ENCODE results near the gene FAM149B1.
A peak's percentile ranks its signal among the peaks of the same experiment; 100 is the strongest.
"Not testable (repeated sequence)": the region's sequence is repeated elsewhere in the genome, so short reads cannot be mapped to it uniquely, and the experiment has no call there.

Gene FAM149B1

GRCh38 chr10:73233883-73234282 is 66.0 kb downstream of the FAM149B1 start:
- no peak for DNase-seq (ENCODE audit: low spot score)

DNA sequence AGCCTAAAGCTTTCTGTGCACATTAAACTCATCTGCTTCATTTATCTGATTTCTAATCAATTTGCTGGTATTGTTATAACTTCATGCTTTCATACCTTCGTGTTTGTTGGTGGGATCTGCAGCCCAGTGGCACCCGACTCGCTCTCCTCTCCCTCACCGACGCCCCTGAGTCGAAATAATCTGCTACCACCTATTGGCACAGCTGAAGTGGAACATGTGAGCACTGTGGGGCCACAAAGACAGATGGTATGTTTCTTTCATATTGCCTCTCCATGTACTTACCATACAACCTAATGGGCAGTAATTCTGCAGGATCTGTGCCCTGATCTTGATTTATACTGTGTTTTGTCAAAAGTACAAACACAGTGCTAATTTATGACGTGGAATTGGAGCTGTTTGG is 66.8 kb downstream of the FAM149B1 start:
- DNase-seq (ENCODE audit: low spot score), result no peak

DNA sequence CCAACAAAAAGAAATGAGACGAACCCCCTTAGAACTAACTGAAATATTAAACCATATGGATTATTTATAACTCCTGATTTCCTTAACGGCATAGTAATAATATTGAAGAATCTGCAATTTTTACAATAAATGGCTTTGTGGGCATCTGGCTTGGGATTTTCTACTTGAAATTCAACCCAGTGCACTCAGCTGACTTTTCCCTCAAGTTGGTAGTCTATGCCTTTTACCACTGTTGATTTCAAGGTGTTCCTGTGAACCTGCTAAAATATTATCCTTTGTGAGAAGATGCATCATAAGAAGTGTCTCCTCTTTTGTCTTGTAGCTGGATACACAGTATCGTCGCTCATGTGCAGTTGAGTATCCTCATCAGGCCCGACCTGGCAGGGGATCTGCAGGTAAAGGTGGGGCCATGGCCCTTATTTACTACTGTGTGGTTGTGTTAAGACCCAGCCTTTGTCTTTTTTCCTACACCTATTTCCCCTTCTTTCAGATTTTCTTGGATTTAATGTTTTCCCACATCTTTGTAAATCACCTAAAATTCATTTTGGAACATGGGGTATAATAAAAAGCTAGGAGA is 71.2 kb downstream of the FAM149B1 start:
- DNase-seq (ENCODE audit: low spot score), result no peak

DNA sequence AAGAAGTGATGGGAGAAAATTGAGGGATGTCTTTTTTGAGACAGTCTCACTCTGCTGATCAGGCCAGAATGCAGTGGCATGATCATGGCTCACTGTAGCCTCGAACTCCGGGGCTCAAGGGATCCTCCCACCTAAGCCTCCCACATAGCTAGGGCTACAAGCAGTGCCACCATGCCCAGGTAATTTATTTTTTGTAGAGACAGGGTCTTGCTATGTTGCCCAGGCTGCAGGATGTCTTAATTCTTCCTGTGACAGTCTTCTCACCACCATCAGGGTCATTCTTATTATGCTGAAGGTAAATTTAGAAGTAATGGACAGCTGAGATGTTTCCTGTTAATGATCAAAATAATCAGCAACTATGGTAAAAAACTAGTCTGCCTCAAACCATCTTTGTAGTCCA is 72.0 kb downstream of the FAM149B1 start:
- DNase-seq (ENCODE audit: low spot score), result no peak

DNA sequence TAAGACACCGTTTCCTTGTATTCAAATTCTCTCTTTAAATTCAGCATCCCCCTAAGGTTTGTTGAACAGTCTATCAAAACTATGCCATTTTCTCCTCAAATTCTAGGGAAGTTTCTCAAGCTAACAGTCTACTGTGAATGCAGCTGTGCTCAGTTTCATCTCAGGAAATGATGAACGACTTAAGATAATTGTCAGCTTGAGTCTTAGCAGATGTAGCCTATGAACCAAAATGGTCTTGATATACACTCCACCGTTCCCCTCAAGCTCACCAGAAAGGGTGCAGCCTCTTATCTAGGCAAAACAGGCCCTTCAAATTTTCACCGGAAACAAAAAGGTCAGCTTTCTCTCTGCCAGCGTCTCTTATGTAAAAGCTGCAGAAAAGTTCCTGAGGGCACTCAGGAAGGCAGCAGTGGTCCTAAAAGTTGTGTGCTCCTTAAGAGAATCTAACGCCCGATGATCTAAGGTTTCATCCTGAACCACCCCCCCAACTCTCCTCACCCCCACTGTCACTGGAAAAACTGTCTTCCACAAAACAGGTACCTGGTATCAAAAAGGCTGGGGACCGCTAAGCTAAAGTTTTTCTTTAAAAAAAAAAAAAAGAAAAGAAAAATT is 77.1 kb downstream of the FAM149B1 start:
- DNase-seq (ENCODE audit: low spot score), result no peak

GRCh38 chr10:73246322-73246645 is 78.4 kb downstream of the FAM149B1 start:
- no peak for DNase-seq (ENCODE audit: low spot score)

DNA sequence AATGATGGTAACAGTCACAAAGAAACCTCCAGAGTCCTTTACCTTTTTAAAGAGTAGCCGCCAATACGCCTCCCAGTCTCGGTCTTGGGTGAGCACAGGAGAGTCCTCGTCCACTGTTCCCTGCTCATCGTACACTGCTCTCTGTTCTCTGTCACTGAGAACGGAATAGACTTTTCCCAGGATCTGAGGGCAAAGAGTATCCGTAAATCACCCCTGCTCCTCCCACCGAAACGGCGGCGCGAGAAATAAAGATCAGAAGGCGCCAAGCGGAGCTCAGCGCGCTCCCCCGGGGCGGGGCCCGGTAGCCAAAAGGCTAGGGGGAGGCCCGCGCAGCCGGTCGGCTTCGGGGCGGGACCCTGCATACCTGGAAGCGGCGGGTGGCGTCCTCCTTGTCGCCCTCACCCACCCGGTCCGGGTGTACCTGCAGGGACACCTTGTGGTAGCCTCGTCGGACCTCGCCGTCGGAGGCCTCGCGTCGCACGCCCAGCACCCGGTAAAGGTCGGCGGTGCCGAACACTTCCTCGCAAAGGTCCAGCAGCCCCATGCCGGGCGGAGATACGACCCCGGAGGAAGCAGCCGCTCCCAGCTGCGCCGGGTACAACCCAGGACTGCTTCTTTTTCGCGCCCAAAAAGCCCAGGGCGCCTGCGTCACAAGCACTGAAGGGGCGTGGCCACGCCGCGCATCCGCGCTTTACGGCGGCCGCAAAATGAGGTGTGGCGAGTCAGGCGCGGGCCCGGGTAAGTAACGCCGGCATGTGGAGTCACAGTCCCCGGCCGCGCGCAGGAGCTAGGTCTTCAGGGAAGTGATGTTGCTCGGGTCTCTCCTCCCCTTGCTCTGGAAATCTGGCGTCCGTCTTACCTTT is 79.0 kb downstream of the FAM149B1 start, which contains the start of gene DNAJC9:
DNAJC9 (minus strand) TSS at position 610 of the 863 bp plus-strand sequence; CDS start at position 544, 66 bp downstream.
- peak; percentile 98 for DNase-seq (ENCODE audit: low spot score)

- no peak for DNase-seq (ENCODE audit: low spot score)
These were observed 79.8 kb downstream of the FAM149B1 start for GRCh38 chr10:73247509-73248258.

DNA sequence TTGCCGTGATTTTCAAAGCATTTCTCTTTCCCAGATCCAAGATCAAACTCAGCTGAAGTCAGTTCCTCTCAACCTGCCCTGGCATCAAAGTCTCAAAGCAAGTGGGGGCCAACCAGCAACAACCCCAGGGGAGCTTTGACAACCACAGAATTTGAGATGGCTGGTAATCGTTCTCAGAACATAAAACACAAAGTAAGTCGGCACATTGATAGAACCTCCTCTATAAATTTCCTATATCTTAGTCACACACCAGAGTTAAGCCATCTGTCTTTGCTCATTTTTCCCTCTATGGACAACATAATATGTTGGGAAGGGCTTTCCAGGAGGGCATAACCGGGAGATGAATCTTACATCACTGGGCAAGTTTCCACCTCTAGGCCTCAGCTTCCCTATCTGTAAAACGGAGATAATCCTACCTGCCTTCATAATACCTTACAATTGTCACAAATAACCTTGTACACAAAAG is 80.4 kb downstream of the FAM149B1 start:
- no peak for DNase-seq (ENCODE audit: low spot score)

DNA sequence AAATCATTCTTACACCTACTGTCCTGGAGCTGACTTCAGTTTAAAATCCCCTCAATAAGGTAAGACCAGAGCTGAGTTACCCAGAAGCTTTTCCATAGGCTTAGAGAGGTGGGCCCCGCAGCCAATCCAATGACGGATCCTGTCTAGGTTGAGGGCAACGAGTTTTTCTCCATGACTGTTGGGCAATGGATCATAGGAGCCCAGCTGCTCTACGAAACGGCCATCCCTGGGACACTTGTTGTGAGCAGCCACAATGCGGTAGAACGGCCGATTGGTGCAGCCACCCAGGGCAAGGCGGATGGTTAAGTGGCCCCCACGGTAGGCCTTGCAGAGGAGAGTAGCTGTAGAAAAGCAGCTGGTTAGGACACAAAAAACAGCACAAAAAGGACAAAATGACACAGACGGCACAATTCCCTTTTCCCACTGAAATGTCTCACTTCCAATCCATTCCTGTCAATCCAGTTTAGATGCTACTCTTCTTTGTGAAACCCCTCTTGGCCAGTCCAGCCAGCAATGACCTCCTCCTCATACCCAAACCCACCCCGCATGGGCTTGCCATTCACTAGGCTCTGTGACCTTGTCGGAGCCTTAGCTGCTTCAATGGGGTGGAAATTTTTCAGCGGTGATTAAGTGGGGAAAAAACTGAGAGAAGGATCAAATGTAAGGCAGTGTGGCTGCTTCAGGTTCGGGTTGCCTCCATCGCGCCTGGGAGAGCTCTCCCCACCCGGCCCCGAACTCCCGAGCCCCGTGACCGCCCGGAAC is 83.9 kb downstream of the FAM149B1 start:
- no peak for DNase-seq (ENCODE audit: low spot score)

DNA sequence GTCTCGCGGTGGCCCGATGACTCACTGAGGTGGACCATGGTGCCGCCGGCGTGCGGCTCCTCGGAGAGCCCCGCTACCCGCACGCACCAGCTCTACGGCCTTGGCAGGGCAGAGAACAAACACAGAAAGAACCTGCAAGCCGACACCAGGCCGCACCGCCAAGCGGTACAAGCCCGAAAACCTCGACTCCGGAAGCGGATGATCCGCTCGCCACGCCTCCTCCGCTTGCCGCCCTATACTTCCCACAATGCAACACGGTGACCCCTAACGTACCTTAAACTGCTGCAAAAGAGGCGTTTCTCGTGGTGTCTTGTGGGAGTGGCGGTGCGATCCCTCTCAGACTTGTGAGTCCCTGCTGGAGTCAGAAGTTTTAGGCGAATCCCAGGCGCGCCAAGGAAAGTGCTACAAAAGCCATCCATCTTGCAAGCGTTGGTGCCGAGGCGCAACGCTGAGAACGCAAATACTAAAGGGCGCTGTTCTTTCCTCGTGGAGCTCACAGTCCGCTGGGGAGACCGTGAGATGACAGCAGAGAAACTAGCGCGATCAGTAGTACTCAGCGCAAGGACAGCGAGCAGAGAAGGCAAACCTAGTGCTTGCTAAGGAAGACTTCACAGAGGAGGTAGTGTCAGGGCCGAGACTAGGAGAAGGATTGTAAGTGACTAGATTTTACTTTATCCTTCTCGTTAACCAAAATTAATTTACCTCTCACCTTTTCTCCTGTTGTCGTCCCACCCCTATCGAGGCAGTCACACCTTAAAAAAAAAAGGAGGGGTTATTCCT is 84.7 kb downstream of the FAM149B1 start, which contains the start of gene MRPS16:
MRPS16 (minus strand) TSS at position 200 of the 780 bp plus-strand sequence; CDS start at position 38, 162 bp downstream.
- peak; percentile 96 for DNase-seq (ENCODE audit: low spot score)

DNA sequence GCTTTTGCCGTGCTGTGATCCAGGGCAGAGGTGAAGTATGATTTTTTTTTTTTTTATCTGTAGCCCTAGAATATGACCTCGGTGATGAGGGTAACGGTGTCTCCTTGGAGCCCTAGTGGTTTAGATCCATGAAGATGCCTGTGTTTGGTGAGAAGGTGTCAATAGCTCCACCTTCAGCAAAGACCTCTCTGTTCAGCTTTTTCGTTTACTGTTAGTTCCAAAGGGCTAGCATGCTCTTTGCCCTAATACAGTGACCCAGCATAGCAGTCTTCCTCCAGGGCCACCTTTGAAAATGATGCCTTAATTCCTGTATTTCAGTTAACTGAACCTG is 85.3 kb downstream of the FAM149B1 start:
- DNase-seq (ENCODE audit: low spot score), result peak; percentile 12

- DNase-seq (ENCODE audit: low spot score), result not testable (repeated sequence)
These were observed 90.7 kb downstream of the FAM149B1 start for GRCh38 chr10:73258612-73259011.

DNA sequence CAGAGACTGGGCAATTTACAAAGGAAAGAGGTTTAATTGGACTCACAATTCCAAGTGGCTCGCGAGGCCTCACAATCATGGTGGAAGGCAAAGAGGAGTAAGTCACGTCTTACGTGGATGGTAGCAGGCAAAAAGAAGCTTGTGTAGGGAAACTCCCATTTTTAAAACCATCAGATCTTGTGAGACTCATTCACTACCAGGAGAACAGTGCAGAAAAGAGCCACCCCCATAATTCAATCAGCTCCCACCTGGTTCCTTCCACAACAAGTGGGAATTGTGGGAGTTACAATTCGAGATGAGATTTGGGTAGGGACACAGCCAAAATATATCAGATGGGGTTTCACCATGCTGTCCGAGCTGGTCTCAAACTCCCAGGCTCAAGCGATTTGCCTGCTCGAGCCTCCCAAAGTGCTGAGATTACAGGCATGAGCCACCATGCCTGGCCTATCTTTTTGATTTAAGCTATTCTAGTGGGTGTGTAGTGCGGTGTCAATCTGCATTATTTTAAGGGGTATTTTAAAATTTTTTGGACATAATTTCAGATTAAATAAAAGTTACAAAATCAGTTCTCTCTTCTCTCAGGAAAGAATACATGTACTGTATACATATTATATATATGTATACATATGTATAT is 93.6 kb downstream of the FAM149B1 start:
- no peak for DNase-seq (ENCODE audit: low spot score)

- DNase-seq (ENCODE audit: low spot score), result no peak
These were observed 94.3 kb downstream of the FAM149B1 start for GRCh38 chr10:73262105-73262730.

DNA sequence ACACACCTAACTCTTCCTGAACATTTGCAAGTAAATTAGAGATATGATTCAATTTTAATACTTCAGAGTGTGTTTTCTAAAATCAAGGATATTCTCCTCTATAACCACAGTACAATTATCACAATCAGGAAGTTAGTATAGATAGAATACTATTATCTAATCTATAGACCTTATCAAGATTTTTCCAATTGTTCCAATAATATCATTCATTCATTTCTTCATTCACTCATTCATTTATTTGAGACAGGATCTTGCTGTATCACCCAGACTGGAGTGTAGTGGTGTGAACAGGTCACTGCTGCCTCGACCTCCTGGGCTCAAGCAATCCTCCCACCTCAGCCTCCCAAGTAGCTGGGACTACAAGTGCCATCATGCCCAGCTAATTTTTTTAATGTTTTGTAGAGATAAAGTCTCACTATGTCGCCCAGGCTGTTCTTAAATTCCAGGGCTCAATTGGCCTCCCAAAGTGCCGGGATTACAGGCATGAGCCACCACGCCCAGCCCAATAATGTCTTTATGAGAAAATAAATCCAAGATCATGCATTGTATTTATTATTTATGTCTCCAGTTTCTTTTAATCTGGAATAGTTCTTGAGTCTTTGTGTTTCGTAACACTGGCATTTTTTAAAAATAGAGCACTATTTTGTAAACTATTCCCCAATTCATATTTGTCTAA is 95.1 kb downstream of the FAM149B1 start:
- no peak for DNase-seq (ENCODE audit: low spot score)

DNA sequence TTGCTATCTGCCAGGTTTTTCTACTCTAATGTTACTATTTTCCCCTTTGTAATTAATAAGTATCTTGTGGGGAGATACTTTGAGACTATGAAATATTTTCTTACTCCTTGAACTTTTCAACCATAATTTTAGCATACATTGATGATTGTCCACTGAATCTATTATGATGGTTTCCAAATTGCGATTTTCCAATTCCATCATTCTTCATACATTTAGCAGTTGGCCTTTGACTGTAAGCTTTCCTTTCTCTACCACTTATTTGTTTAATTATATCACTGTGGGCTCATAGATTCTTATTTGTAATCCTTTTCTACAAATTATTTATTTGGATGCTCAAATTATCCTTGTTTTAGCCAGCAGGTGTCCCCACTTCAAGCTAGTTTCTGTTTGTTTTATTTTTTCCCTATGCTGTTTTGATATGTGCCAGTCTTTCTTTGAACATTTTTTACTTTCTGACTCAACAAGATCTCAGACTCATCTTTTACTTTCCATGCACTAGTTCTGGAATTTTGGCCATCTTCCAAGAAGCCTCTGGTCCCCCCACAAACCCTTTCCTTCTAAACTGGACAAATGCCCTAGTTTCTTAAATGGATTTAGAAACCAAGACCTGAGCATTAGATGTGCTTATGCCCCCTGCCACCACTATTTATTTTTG is 95.9 kb downstream of the FAM149B1 start:
- DNase-seq (ENCODE audit: low spot score), result peak; percentile 17

DNA sequence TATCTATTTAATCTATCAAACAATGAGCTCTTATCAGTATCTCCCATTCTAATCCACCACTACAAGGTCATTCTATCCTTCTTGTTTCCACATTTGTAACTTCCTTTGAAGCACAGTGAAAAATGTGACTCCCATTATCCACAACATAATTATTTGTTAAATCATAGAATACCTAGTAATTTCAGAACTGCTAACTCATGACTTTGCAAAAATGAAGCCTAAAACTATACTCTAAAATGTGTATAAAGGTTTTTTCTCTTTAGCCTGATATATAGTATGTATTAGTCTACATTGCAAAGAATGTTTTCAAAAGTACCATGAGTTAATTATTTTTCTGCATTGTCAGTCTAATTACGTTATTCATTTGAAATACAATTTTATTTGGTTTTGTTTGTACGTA is 96.5 kb downstream of the FAM149B1 start:
- DNase-seq (ENCODE audit: low spot score), result no peak

DNA sequence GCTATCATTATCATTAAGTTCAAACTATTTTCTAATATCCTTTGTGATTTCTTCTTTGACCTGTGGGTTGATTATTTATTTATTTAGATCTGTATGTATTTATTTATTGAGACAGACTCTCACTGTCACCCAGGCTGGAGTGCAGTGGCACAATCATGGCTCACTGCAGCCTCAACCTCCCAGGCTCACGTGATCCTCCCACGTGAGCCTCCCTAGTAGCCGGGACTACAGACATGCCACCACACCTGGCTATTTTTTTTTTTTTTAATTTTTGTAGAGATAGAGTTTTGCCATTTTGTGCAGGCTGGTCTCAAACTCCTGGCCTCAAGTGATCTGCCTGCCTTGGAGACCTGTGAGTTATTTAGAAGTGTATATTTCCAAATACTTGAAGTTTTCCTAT is 113.2 kb downstream of the FAM149B1 start:
- DNase-seq (ENCODE audit: low spot score), result no peak
